ENCODE measurements around the gene DRC1. TPM values are rescaled to one million over a fixed set of nuclear protein-coding genes. Genes with fewer than 3 reads are reported as not detected.
A peak's percentile ranks its signal among the peaks of the same experiment; 100 is the strongest.

The DRC1 gene
- total and polyA plus RNA-seq, 4 donors, result 2.5 to 18.4 (median 8.8) TPM

GRCh38 chr2:26428846-26429245 lies 27.1 kb downstream of the DRC1 start:
- no peak for TF ChIP-seq CTCF (IDR thresholded peaks at IDR 0.05; ENCODE audit: control extremely low read depth, extremely low read depth)
- no peaks in the 10 kb centered on the region for H3K9me3 ChIP-seq (ENCODE audit: control insufficient read depth in 4 of 4, insufficient read depth in 3 of 4, low read length in 3 of 4)
- 96 to 97% methylated on average over 2 of the region's 2 CpGs for WGBS, 2 donors
- no peak overlapping the region for H3K4me3 ChIP-seq
- H3K9ac ChIP-seq (ENCODE audit: insufficient read depth in 1 of 2, low read length in 2 of 2), result no peak overlapping the region
- H3K36me3 ChIP-seq (ENCODE audit: control insufficient read depth in 4 of 4, insufficient read depth in 4 of 4, low read length in 4 of 4), result no peaks in the 10 kb centered on the region
- no peaks in the 10 kb centered on the region for H3K27me3 ChIP-seq (ENCODE audit: control insufficient read depth in 3 of 3, insufficient read depth in 3 of 3, low read length in 2 of 3)
- no peak overlapping the region for H3K27ac ChIP-seq (ENCODE audit: low read depth in 1 of 2, low read length in 1 of 2)
- H3K4me1 ChIP-seq (ENCODE audit: control insufficient read depth in 5 of 5, insufficient read depth in 5 of 5, low read length in 5 of 5), result peaks cover 0 to 2% (median 0%) of the 10 kb centered on the region in 5 donors
- no peak for ATAC-seq (ENCODE audit: insufficient read depth, low FRiP score)
- DNase-seq, result no peak

- H3K9ac ChIP-seq (ENCODE audit: insufficient read depth in 1 of 2, low read length in 2 of 2), result no peak overlapping the region
- TF ChIP-seq CTCF (IDR thresholded peaks at IDR 0.05; ENCODE audit: control extremely low read depth, extremely low read depth), result no peak
- H3K36me3 ChIP-seq (ENCODE audit: control insufficient read depth in 4 of 4, insufficient read depth in 4 of 4, low read length in 4 of 4), result no peaks in the 10 kb centered on the region
- no peaks in the 10 kb centered on the region for H3K9me3 ChIP-seq (ENCODE audit: control insufficient read depth in 4 of 4, insufficient read depth in 3 of 4, low read length in 3 of 4)
- WGBS, 2 donors, result 63 to 77% methylated on average over 8 of the region's 8 CpGs
- H3K27ac ChIP-seq (ENCODE audit: low read depth in 1 of 2, low read length in 1 of 2), result no peak overlapping the region
- no peak for ATAC-seq (ENCODE audit: insufficient read depth, low FRiP score)
- H3K4me1 ChIP-seq (ENCODE audit: control insufficient read depth in 5 of 5, insufficient read depth in 5 of 5, low read length in 5 of 5), result peaks cover 0 to 2% (median 0%) of the 10 kb centered on the region in 5 donors
- no peaks in the 10 kb centered on the region for H3K27me3 ChIP-seq (ENCODE audit: control insufficient read depth in 3 of 3, insufficient read depth in 3 of 3, low read length in 2 of 3)
- H3K4me3 ChIP-seq, result no peak overlapping the region
- peak; percentile 24 to 29 (median 29) for DNase-seq
These were observed 28.3 kb downstream of the DRC1 start for GRCh38 chr2:26429779-26430578.

DNA sequence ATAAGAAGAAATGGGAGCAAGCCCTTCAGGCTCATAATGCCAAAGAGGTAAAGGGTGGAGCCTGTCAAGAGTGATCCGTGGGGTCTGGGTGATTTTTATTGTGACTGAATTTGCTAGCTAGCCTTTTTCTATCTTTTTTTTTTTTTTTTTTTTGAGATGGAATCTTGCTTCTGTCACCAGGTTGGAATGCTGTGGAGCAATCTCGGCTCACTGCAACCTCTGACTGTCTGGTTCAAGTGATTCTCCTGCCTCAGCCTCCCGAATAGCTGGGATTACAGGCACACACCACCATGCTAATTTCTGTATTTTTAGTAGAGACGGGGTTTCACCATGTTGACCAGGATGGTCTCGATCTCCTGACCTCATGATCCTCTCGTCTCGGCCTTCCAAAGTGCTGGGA lies 29.1 kb downstream of the DRC1 start:
- no peak for ATAC-seq (ENCODE audit: insufficient read depth, low FRiP score)
- 93 to 94% methylated on average over 7 of the region's 7 CpGs for WGBS, 2 donors
- no peak for TF ChIP-seq CTCF (IDR thresholded peaks at IDR 0.05; ENCODE audit: control extremely low read depth, extremely low read depth)

More for the DNA sequence above, 29.1 kb downstream of the DRC1 start:
- Histone ChIP-seq H3K27me3 (ENCODE audit: control insufficient read depth in 3 of 3, insufficient read depth in 3 of 3, low read length in 2 of 3) (no peaks in the 10 kb centered on the region), H3K4me1 (ENCODE audit: control insufficient read depth in 5 of 5, insufficient read depth in 5 of 5, low read length in 5 of 5) (peaks cover 0 to 2% (median 0%) of the 10 kb centered on the region in 5 donors), H3K4me3 (no peak overlapping the region), H3K9ac (ENCODE audit: insufficient read depth in 1 of 2, low read length in 2 of 2) (no peak overlapping the region), H3K27ac (ENCODE audit: low read depth in 1 of 2, low read length in 1 of 2) (no peak overlapping the region), H3K36me3 (ENCODE audit: control insufficient read depth in 4 of 4, insufficient read depth in 4 of 4, low read length in 4 of 4) (no peaks in the 10 kb centered on the region), H3K9me3 (ENCODE audit: control insufficient read depth in 4 of 4, insufficient read depth in 3 of 4, low read length in 3 of 4) (no peaks in the 10 kb centered on the region)
- no peak for DNase-seq
